OCI-LY7 (cell line): ENCODE measurements around the gene RNF213.

Experiments
- EZH2phosphoT487 ChIP-seq: fragments of 200-600 bp; sonication (generic); IDR thresholded peaks from 2 replicates; pipeline ENCODE4 v1.6.1; 2018; ENCODE audit warnings: low read depth, borderline replicate concordance, mild to moderate bottlenecking, mixed run types, antibody characterized with exemption, low read length, moderate library complexity, mixed read lengths
- TF ChIP-seq, protein P1 (sequence below): fragments of 200-600 bp; sonication (generic); conservative IDR thresholded peaks from 2 replicates; pipeline ENCODE4 v1.5.1; 2014; ENCODE audit warnings: mild to moderate bottlenecking, antibody characterized with exemption, low read length, moderate library complexity, mixed read lengths

DNA sequence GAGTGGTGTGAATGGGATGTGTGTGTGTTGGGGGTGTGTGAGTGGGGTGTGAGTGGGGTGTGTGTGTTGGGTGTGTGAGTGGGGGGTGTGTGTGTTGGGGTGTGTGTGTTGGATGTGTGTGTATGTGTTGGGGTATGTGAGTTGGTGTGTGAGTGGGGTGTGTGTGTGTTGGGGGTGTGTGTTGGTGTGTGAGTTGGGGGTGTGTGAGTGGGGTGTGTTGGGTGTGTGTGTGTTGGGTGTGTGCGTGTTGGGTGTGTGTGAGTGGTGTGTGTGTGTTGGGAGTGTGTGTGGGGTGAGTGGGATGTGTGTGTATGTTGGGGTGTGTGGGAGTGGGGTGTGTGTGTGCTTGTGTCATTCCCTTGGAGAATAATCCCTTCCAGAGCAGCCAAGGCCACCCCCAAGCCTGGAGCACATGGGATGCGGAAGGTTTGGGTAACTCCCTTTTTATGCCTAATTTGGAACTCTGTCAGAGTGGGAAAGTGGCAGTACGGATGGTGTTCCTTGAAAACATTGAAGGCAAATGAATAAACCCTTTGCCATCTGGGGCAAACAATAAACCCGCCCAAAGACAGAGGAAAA lies 14.3 kb downstream of the RNF213 start:
- TF ChIP-seq, protein P1, sequence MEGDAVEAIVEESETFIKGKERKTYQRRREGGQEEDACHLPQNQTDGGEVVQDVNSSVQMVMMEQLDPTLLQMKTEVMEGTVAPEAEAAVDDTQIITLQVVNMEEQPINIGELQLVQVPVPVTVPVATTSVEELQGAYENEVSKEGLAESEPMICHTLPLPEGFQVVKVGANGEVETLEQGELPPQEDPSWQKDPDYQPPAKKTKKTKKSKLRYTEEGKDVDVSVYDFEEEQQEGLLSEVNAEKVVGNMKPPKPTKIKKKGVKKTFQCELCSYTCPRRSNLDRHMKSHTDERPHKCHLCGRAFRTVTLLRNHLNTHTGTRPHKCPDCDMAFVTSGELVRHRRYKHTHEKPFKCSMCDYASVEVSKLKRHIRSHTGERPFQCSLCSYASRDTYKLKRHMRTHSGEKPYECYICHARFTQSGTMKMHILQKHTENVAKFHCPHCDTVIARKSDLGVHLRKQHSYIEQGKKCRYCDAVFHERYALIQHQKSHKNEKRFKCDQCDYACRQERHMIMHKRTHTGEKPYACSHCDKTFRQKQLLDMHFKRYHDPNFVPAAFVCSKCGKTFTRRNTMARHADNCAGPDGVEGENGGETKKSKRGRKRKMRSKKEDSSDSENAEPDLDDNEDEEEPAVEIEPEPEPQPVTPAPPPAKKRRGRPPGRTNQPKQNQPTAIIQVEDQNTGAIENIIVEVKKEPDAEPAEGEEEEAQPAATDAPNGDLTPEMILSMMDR = no peak
- TF ChIP-seq EZH2phosphoT487 = no peak
